Activated naive CD8-positive, alpha-beta T cell treated with anti-CD3 and anti-CD28 coated beads, Interleukin-2, amount 10 ng/mL, durations not matched to agents 7 days and 5 days (primary cell): ENCODE measurements around the gene ZNF519. TPM values are rescaled to one million over a fixed set of nuclear protein-coding genes. Genes with fewer than 3 reads are reported as not detected.
"Not testable (repeated sequence)": the region's sequence is repeated elsewhere in the genome, so short reads cannot be mapped to it uniquely, and the experiment has no call there.

Experiments
- ATAC-seq: fragments of 150-1000 bp; cut with Tn5 transposase; one replicate; pipeline ENCODE4 v1.10.0; 2021; ENCODE audit warnings: low read depth, moderate library complexity
- POLR2A ChIA-PET: fragments of 350-600 bp; sonication (Branson Sonifier 250); formaldehyde crosslinking; loops from one replicate; lab custom pipeline; 2021; ENCODE audit warnings: antibody characterized with exemption; lab: Charles Lee
- DNase-seq: peaks from one replicate; pipeline ENCODE4 v3.0.0; 2021
- H3K27ac Mint-ChIP-seq: one replicate; pipeline ENCODE4 v1.8.0; 2022; ENCODE audit warnings: mild to moderate bottlenecking, mixed read lengths
- H3K27me3 Mint-ChIP-seq: one replicate; pipeline ENCODE4 v1.8.0; 2022; ENCODE audit warnings: mild to moderate bottlenecking, moderate library complexity, mixed read lengths
- H3K36me3 Mint-ChIP-seq: one replicate; pipeline ENCODE4 v1.8.0; 2021; ENCODE audit warnings: mild to moderate bottlenecking, mixed read lengths
- H3K4me1 Mint-ChIP-seq: one replicate; pipeline ENCODE4 v1.8.0; 2021; ENCODE audit warnings: mixed read lengths
- H3K4me3 Mint-ChIP-seq: one replicate; pipeline ENCODE4 v1.8.0; 2022; ENCODE audit warnings: mild to moderate bottlenecking, moderate library complexity, mixed read lengths
- H3K9me3 Mint-ChIP-seq: one replicate; pipeline ENCODE4 v1.8.0; 2021; ENCODE audit warnings: mixed read lengths
- total RNA-seq, 2 experiments: library from RNA; stranded (reverse); gene quantifications; one replicate each; pipeline ENCODE4 v1.2.3, GENCODE V29; 2021

Gene ZNF519
- total RNA-seq, 2 experiments from 2014 or later = 21.7 to 22.7 TPM

- POLR2A ChIA-PET, H3K27ac Mint-ChIP-seq, ATAC-seq, H3K4me1 Mint-ChIP-seq, DNase-seq, H3K4me3 Mint-ChIP-seq, H3K27me3 Mint-ChIP-seq, H3K36me3 Mint-ChIP-seq, H3K9me3 Mint-ChIP-seq: not testable (repeated sequence)
These were observed 7.3 kb upstream of the ZNF519 start for GRCh38 chr18:14139583-14139982.

DNA sequence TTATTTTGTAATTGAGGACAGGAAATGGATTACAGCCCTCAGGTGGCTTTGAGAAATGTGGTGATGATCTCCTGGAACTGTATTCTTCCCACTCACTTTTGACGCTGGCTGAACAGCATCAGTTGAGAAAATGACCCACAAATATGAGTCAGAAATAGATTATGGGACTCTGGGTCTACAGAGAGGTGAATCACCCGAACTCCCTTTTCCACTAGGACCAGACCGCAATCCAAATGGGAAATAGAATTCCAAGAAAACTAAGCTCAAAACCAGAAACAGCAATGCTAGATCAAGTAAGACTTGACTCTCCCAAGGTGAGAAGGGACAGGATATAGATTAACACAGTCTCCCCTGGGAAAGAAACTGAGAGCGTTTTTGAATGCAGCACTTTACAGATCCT is 5.7 kb upstream of the ZNF519 start:
- H3K9me3 Mint-ChIP-seq, H3K4me1 Mint-ChIP-seq, H3K27me3 Mint-ChIP-seq, ATAC-seq, H3K36me3 Mint-ChIP-seq, H3K27ac Mint-ChIP-seq, H3K4me3 Mint-ChIP-seq, DNase-seq, POLR2A ChIA-PET: not testable (repeated sequence)

DNA sequence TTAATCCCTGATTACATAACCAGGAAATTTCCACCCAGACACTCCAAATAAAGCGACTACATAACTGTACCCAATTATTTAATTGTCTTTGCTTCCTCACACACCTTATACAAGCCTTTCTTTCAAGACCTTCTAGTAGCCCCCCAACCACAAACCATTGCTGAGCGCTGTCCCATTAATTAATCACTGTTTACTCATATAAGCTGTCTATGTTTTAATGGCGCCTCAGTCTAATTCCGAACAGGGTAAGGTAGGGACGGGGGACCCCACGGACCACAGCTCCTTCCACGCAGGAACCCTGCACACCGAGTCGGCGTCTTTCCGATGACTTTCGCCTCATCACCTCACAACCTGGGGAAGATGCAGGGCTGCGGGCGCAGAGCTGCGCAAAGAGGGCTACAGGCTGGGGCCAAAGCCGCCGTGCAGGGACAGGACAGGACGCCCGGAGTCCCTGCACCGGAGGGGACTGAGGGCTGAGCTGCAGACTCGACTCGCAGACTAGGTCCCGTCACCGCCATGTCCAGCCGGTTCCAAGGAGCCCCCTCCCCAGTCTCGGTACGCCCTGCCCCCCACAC is 452 bp downstream of the ZNF519 start:
- not testable (repeated sequence) for DNase-seq
- peak overlapping the region; percentile 89 for H3K4me3 Mint-ChIP-seq

DNA sequence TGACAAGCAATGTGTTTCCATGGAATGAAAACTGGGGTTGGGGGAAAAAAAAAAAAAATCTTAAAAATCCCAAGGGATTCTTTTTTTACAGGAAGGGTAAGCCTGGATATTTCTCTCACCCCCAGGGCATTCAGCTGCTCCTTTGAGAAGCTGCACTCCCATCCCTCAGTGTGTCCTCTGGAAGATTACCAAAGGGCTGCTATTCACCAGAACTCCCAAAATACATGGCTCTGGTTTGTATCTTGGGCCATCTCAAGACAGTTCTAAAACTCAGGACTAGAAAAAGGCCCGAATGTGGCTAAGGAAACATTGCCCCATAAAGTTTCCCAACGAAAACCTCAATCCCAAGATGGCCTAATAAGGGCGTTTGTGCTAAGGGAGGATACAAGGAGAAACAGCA is 1.4 kb downstream of the ZNF519 start:
- H3K27me3 Mint-ChIP-seq, H3K36me3 Mint-ChIP-seq, H3K9me3 Mint-ChIP-seq, ATAC-seq, H3K27ac Mint-ChIP-seq, DNase-seq, POLR2A ChIA-PET: not testable (repeated sequence)
- H3K4me1 Mint-ChIP-seq = peaks cover 23% of the 10 kb centered on the region
- H3K4me3 Mint-ChIP-seq = peak overlapping the region; percentile 89

More for the DNA sequence above, 452 bp downstream of the ZNF519 start:
- peak; percentile 36 for ATAC-seq
- H3K36me3 Mint-ChIP-seq, H3K9me3 Mint-ChIP-seq, H3K27me3 Mint-ChIP-seq: not testable (repeated sequence)
- Mint-ChIP-seq H3K4me1 (peaks cover 23% of the 10 kb centered on the region), H3K27ac (peak overlapping the region; percentile 88)
- POLR2A ChIA-PET = interaction anchor here (0.9 kb wide), 1 partner anchor 48 kb away, joined by 4 read pairs; no protein-coding TSS in a partner anchor

- H3K4me3 Mint-ChIP-seq = no peak overlapping the region
- ATAC-seq = no peak
- DNase-seq = no peak
- H3K27ac Mint-ChIP-seq = no peak overlapping the region
- no peaks in the 10 kb centered on the region for H3K27me3 Mint-ChIP-seq
- H3K36me3 Mint-ChIP-seq = peaks cover 22% of the 10 kb centered on the region
- POLR2A ChIA-PET = no interaction called here
- peaks cover 18% of the 10 kb centered on the region for H3K4me1 Mint-ChIP-seq
- no peaks in the 10 kb centered on the region for H3K9me3 Mint-ChIP-seq
These were observed 7.5 kb downstream of the ZNF519 start for GRCh38 chr18:14124689-14125088.

GRCh38 chr18:14122097-14122496 is 10.1 kb downstream of the ZNF519 start:
- no peak overlapping the region for H3K27ac Mint-ChIP-seq
- H3K4me1 Mint-ChIP-seq = peaks cover 10% of the 10 kb centered on the region

GRCh38 chr18:14120926-14121325 is 11.3 kb downstream of the ZNF519 start:
- POLR2A ChIA-PET = no interaction called here

More at GRCh38 chr18:14122097-14122496, 10.1 kb downstream of the ZNF519 start:
- Mint-ChIP-seq H3K9me3 (no peaks in the 10 kb centered on the region), H3K36me3 (peaks cover 31% of the 10 kb centered on the region), H3K4me3 (no peak overlapping the region), H3K27me3 (no peaks in the 10 kb centered on the region)
- POLR2A ChIA-PET = no interaction called here
- DNase-seq (no peak), ATAC-seq (no peak)

DNA sequence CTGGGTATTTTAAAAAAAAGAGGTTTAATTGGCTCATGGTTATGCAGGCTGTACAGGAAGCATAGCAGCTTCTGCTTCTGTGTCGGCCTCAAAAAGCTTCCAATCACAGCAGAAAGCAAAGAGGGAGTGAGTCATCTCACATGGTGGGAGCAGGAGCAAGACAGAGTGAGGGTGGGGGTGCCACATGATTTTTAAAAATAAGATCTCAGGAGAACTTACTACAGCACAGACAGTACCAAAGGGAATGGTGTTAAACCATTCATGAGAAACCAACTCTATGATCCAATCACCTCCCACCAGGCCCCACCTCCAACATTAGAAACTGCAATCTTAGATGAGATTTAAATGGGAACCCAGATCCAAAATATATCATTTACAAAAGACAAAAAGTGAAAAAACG is 14.6 kb downstream of the ZNF519 start:
- H3K27ac Mint-ChIP-seq = no peak overlapping the region
- ATAC-seq = no peak
- no peak for DNase-seq
- no peak overlapping the region for H3K4me3 Mint-ChIP-seq
- POLR2A ChIA-PET = no interaction called here
- no peaks in the 10 kb centered on the region for H3K9me3 Mint-ChIP-seq
- peaks cover 41% of the 10 kb centered on the region for H3K36me3 Mint-ChIP-seq
- peaks cover 7% of the 10 kb centered on the region for H3K4me1 Mint-ChIP-seq
- no peaks in the 10 kb centered on the region for H3K27me3 Mint-ChIP-seq

More at GRCh38 chr18:14120926-14121325, 11.3 kb downstream of the ZNF519 start:
- Mint-ChIP-seq H3K27me3 (no peaks in the 10 kb centered on the region), H3K9me3 (no peaks in the 10 kb centered on the region), H3K4me3 (no peak overlapping the region), H3K27ac (no peak overlapping the region), H3K36me3 (peaks cover 35% of the 10 kb centered on the region), H3K4me1 (peaks cover 10% of the 10 kb centered on the region)
- DNase-seq (no peak), ATAC-seq (no peak)

GRCh38 chr18:14106906-14107305 is 25.3 kb downstream of the ZNF519 start:
- Mint-ChIP-seq H3K27me3 (no peaks in the 10 kb centered on the region), H3K4me1 (no peaks in the 10 kb centered on the region), H3K9me3 (peaks cover 29% of the 10 kb centered on the region), H3K4me3 (no peak overlapping the region), H3K36me3 (peaks cover 60% of the 10 kb centered on the region), H3K27ac (no peak overlapping the region)
- ATAC-seq (no peak), DNase-seq (no peak)
- POLR2A ChIA-PET = no interaction called here

- Mint-ChIP-seq H3K4me3 (no peak overlapping the region), H3K36me3 (peaks cover 59% of the 10 kb centered on the region), H3K4me1 (peaks cover 13% of the 10 kb centered on the region), H3K27ac (no peak overlapping the region), H3K27me3 (no peaks in the 10 kb centered on the region), H3K9me3 (peaks cover 26% of the 10 kb centered on the region)
- ATAC-seq (no peak), DNase-seq (no peak)
- POLR2A ChIA-PET = no interaction called here
These were observed 27.1 kb downstream of the ZNF519 start for GRCh38 chr18:14104906-14105748.

- peaks cover 55% of the 10 kb centered on the region for H3K36me3 Mint-ChIP-seq
- no peak overlapping the region for H3K4me3 Mint-ChIP-seq
- peaks cover 17% of the 10 kb centered on the region for H3K4me1 Mint-ChIP-seq
- DNase-seq (no peak), ATAC-seq (no peak)
- H3K9me3 Mint-ChIP-seq = peaks cover 24% of the 10 kb centered on the region
- H3K27me3 Mint-ChIP-seq = no peaks in the 10 kb centered on the region
- POLR2A ChIA-PET = no interaction called here
- H3K27ac Mint-ChIP-seq = no peak overlapping the region
These were observed 28.0 kb downstream of the ZNF519 start for GRCh38 chr18:14104201-14104600.

DNA sequence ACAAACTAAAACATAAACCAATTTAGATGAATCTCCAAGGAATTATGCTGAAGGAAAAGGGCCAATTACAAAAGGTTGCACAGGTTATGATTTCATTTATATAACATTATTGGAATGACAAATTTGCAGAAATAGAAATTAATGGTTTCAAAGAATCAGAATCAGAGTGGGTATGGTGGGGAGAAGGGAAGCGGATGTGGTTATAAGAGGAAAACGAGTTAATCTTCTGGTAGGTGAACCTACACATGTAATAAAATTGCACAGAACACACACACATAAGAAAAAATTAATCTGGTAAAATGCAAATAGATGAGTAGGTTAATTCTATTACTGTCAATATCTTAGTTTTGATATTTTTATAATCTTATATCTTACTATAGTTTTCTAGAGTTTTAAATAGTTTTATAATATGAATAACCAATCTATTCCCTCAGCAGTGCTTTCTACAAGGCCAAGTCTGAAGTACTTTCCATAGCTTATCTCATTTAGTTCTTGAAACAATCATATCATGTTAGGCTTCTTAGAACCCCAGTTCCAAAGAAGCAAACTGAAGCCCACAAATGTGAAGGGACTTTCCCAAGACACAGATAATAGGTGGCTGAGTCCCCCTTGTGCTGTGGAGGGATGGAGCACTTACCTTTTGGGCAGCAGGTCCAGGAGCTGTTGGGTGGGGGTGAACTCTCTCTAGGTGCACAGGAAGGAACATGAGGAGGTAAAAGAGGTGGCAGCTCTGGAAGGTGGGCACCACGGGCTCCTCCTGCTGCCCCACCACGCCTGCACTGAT is 31.5 kb downstream of the ZNF519 start:
- Mint-ChIP-seq H3K9me3 (peaks cover 14% of the 10 kb centered on the region), H3K36me3 (peaks cover 57% of the 10 kb centered on the region), H3K27me3 (no peaks in the 10 kb centered on the region), H3K4me1 (peaks cover 32% of the 10 kb centered on the region), H3K4me3 (peak overlapping the region; percentile 72), H3K27ac (peak overlapping the region; percentile 95)
- POLR2A ChIA-PET = no interaction called here
- DNase-seq = peak; percentile 39
- peak; percentile 80 for ATAC-seq

DNA sequence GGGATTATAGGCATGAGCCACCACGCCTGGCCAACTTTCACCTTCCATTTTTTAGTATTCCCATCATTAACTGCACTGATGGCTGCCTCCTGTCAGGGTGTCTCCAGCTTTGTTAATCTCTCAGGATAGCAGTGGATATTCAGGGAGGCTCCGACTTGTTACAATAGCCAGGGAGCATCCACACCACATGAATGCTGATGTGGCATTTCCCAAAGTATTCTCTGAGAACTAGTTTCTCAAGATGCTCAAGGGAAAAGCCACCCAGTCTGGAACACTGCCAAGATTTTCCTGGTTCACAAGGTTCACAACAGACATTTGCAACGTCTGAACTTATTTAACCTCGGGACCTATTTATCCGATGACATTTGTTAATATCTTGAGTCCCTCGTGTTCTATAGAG is 33.8 kb downstream of the ZNF519 start:
- Mint-ChIP-seq H3K27me3 (no peaks in the 10 kb centered on the region), H3K27ac (peak overlapping the region; percentile 55), H3K4me1 (peaks cover 34% of the 10 kb centered on the region), H3K36me3 (peaks cover 42% of the 10 kb centered on the region), H3K4me3 (no peak overlapping the region), H3K9me3 (no peaks in the 10 kb centered on the region)
- DNase-seq = no peak
- ATAC-seq = no peak
- POLR2A ChIA-PET = no interaction called here
